H7 (cell line): ENCODE data around the gene SSNA1. TPM values are rescaled to one million over a fixed set of nuclear protein-coding genes. Genes with fewer than 3 reads are reported as not detected.
"Not testable (repeated sequence)": the region's sequence is repeated elsewhere in the genome, so short reads cannot be mapped to it uniquely, and the experiment has no call there.

Source experiments
- DNase-seq: peaks from one replicate; pipeline ENCODE4 v3.0.0; 2012
- H3K27me3 ChIP-seq: 2 replicates; pipeline ENCODE4 v1.6.0; 2011; ENCODE audit warnings: mild to moderate bottlenecking, low read length; ENCODE audit not compliant: control insufficient read depth, insufficient read depth
- H3K36me3 ChIP-seq: replicated peaks from 2 replicates; pipeline ENCODE4 v1.5.1; 2011; ENCODE audit warnings: low read length; ENCODE audit not compliant: control insufficient read depth, insufficient read depth
- H3K4me3 ChIP-seq: 2 replicates; pipeline ENCODE4 v1.5.1; 2011; ENCODE audit warnings: low read depth, mild to moderate bottlenecking, control low read depth, low read length, moderate library complexity; ENCODE audit not compliant: insufficient read depth
- total RNA-seq: library from RNA; depleted of rRNA; stranded (reverse); fragments of >200 nt; shearing (Covaris generic); gene quantifications from 2 replicates; pipeline ENCODE4 v1.2.3, GENCODE V29; 2014; rRNA removed

Gene SSNA1
- total RNA-seq, 1 experiment from 2014 or later = 143 TPM

DNA sequence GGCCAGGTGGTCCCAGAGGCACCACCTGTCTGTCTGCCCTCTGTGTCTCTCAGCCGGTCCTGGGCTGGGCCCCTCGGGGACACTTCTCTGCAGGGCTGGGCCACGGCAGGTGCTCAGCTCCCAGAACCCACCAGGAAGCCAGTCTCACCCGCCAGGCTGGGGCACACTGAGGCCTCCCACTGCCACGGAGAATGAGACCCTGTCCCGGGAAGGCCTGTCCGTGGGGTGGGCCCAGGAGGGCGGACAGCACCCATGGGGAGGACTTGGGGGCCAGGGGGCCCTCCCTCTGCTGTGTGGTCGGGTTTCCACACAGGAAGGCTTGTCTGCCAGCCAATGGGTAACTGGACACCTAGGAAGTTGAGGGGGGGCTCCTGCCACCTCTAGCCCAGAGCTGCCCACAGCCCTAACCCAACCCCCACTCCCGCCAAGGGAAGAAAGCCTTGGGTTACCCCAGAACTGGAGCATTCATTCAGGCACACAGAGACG, 48.5 kb downstream of the SSNA1 start:
- DNase-seq = no peak
- H3K27me3 ChIP-seq = no peaks in the 10 kb centered on the region
- H3K4me3 ChIP-seq = no peak overlapping the region; the same call in 1 of the 2 replicates
- peaks cover 1% of the 10 kb centered on the region for H3K36me3 ChIP-seq

- peaks cover 10% of the 10 kb centered on the region for H3K36me3 ChIP-seq
- H3K27me3 ChIP-seq = no peaks in the 10 kb centered on the region
- DNase-seq = no peak
- H3K4me3 ChIP-seq = no peak overlapping the region
Observed at GRCh38 chr9:137237759-137238726, 49.6 kb downstream of the SSNA1 start.

GRCh38 chr9:137239541-137240200, 51.2 kb downstream of the SSNA1 start:
- H3K36me3 ChIP-seq = peaks cover 15% of the 10 kb centered on the region
- peak overlapping the region; percentile 89 for H3K4me3 ChIP-seq
- not testable (repeated sequence) for H3K27me3 ChIP-seq, DNase-seq

Other genes with a start within 250 kb of the SSNA1 start
- gene FBXW5, start 243.9 kb upstream of the SSNA1 start, total RNA-seq = 97.5 and 105 TPM in 2 replicates
- not detected in 2 replicates for gene C8G, start 243.4 kb upstream of the SSNA1 start, total RNA-seq
- 0.38 and 2.9 TPM in 2 replicates for gene LCN12, start 236.4 kb upstream of the SSNA1 start, total RNA-seq
- 1.3 and 2.0 TPM in 2 replicates for gene PTGDS, start 211.2 kb upstream of the SSNA1 start, total RNA-seq
- gene LCNL1, start 205.7 kb upstream of the SSNA1 start, total RNA-seq = 0.21 and 0.33 TPM in 2 replicates
- 45.7 and 53.2 TPM in 2 replicates for gene PAXX, start 196.3 kb upstream of the SSNA1 start, total RNA-seq
- not detected in 2 replicates for gene CLIC3, start 192.1 kb upstream of the SSNA1 start, total RNA-seq
- 6.8 and 10.4 TPM in 2 replicates for gene ABCA2, start 160.4 kb upstream of the SSNA1 start, total RNA-seq
- not detected in 2 replicates for gene FUT7, start 156.6 kb upstream of the SSNA1 start, total RNA-seq
- gene NPDC1, start 142.5 kb upstream of the SSNA1 start, total RNA-seq = 10.1 and 25.1 TPM in 2 replicates
- gene ENTPD2, start 134.6 kb upstream of the SSNA1 start, total RNA-seq = not detected in 2 replicates
- gene SAPCD2, start 118.1 kb upstream of the SSNA1 start, total RNA-seq = 59.7 and 59.9 TPM in 2 replicates
- gene UAP1L1, start 111.2 kb upstream of the SSNA1 start, total RNA-seq = 9.0 and 14.9 TPM in 2 replicates
- gene MAN1B1, start 101.7 kb upstream of the SSNA1 start, total RNA-seq = 70.5 and 70.9 TPM in 2 replicates
- gene DPP7, start 73.9 kb upstream of the SSNA1 start, total RNA-seq = 15.8 and 18.2 TPM in 2 replicates
- 0.33 and 0.52 TPM in 2 replicates for gene GRIN1, start 49.5 kb upstream of the SSNA1 start, total RNA-seq
- 0.59 and 0.67 TPM in 2 replicates for gene LRRC26, start 18.6 kb upstream of the SSNA1 start, total RNA-seq
- not detected in 2 replicates for gene TMEM210, start 16.6 kb upstream of the SSNA1 start, total RNA-seq
- 26.2 and 37.0 TPM in 2 replicates for gene ANAPC2, start 116 bp upstream of the SSNA1 start, total RNA-seq
- 19.3 and 23.3 TPM in 2 replicates for gene TPRN, start 12.1 kb downstream of the SSNA1 start, total RNA-seq
- 59.1 and 62.3 TPM in 2 replicates for gene TMEM203, start 17.0 kb downstream of the SSNA1 start, total RNA-seq
- gene NDOR1, start 17.0 kb downstream of the SSNA1 start, total RNA-seq = 22.2 and 22.7 TPM in 2 replicates
- 1.0 TPM in 2 replicates for gene RNF208, start 33.6 kb downstream of the SSNA1 start, total RNA-seq
- 0.83 and 2.9 TPM in 2 replicates for gene CYSRT1, start 36.5 kb downstream of the SSNA1 start, total RNA-seq
- gene RNF224, start 38.8 kb downstream of the SSNA1 start, total RNA-seq = not detected in 2 replicates
- gene SLC34A3, start 42.2 kb downstream of the SSNA1 start, total RNA-seq = 0.03 TPM in 1 of 2 replicates, not detected in the other
- 238 and 257 TPM in 2 replicates for gene TUBB4B, start 52.6 kb downstream of the SSNA1 start, total RNA-seq
- not detected in 2 replicates for gene STPG3, start 62.6 kb downstream of the SSNA1 start, total RNA-seq
- 112 and 121 TPM in 2 replicates for gene NELFB, start 66.7 kb downstream of the SSNA1 start, total RNA-seq
- 21.3 and 23.2 TPM in 2 replicates for gene TOR4A, start 89.0 kb downstream of the SSNA1 start, total RNA-seq
- gene NRARP, start 113.6 kb downstream of the SSNA1 start, total RNA-seq = 27.7 and 34.8 TPM in 2 replicates
- 7.0 and 15.7 TPM in 2 replicates for gene EXD3, start 234.5 kb downstream of the SSNA1 start, total RNA-seq
- gene NOXA1, start 234.7 kb downstream of the SSNA1 start, total RNA-seq = 0.78 and 1.0 TPM in 2 replicates